CD4-positive, alpha-beta T cell treated with Interleukin-21 for 1 hour (primary cell): ENCODE measurements around the gene C4orf33.

ENCODE experiments used
- DNase-seq: peaks from one replicate; pipeline ENCODE4 v3.0.0-alpha.2; 2020

Gene C4orf33

DNA sequence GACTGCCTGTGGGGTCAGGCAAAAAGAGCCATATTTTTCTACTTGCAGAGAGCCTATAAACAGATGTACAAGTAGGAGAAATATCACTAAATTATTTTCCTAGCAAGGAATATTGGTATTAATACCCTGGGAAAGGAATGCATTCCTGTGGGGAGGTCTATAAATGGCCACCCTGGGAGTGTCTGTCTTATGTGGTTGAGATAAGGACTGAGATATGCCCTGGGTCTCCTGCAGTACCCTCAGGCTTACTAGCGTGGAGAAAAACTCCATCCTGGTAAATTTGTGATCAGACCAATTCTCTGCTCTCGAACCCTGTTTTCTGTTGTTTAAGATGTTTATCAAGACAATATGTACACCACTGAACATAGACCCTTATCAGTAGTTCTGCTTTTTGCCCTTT, 35.4 kb downstream of the C4orf33 start:
- no peak for DNase-seq

DNA sequence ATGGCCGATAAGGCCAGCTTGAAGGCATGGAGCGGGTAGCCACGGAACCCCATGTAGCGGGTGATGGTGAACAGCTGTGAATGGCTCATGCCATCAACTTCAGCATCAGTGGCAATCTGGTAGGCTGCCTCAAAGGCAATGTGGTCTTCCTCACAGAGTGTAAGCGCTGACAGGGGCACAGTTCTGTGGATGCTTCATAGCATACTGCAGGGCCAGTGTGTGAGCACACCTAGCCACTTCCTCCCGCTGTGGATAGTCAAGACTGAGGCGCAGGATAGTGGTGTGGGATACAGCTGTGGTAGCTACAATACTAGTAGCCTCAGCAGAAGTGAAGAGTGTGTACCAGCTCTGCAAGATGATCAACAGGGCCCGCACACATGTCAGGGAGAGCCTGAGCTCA, 40.5 kb downstream of the C4orf33 start:
- DNase-seq = no peak

DNA sequence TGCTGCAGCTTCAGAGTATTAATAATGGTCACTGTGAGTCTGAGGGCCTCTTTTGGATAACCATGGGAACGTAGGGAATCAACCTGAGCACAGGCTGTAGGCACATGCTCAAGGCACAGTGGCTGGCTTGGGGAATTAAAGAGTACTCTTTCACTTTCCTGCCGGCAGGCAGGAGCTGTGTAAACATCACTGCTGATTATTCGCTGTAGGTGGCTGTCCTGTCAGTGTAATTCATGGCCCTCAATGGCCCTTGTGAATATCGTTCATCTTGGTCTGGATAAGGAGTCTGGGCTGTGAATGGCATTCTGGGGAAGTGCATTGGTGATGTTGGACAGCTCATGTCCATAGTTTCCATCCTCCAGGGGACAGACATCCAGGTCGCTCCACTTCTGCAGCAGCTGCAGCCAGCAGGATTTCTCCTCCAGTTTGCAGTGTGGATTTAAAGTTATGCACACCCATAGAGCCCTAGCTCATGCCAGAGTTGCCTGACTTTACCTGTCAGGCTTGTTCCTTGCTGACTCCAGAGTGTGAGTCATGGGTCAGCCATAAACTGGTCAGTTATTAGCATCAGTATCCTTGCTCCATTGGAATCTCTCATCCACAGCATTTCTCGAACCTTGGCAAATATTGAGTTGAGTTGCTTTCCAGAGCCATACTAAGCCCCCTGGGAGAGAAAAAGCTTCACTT, 43.0 kb downstream of the C4orf33 start:
- DNase-seq = no peak

DNA sequence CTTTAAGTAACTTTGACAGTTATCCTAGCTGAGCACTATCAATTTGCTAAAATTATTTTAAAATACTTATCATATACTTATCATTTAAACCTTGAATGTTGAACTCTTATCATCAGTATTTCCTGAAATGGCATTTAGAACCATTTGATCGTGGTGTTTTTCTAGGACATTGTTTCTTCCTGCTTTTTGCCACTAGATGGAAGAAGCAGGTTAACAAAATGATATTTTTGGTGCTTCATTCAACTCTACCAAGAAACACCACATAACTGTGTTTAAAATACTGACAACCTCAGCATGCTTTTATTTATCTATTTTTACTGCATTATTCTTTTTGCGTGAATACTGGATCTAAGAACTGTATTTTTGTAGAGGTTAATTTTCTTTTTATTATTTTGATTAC, 44.6 kb downstream of the C4orf33 start:
- no peak for DNase-seq

DNA sequence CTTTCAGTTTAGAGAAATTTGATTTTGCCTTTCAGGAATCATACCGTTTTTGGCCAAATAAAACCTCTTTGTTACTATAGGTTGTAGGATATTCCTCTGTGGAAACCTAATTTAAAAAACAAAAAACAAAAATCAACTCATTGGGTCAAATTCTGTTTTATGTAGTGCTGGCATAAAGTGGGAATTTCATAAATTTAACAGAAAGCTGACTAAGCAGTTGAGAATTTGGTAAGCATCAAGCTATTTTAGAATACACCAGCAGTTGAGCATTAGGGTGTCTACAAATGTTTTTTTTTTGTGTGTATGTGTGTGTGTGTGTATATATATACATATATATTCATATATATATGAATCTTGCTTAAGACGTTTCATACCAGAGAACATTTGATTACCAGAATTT, 47.4 kb downstream of the C4orf33 start:
- no peak for DNase-seq

DNA sequence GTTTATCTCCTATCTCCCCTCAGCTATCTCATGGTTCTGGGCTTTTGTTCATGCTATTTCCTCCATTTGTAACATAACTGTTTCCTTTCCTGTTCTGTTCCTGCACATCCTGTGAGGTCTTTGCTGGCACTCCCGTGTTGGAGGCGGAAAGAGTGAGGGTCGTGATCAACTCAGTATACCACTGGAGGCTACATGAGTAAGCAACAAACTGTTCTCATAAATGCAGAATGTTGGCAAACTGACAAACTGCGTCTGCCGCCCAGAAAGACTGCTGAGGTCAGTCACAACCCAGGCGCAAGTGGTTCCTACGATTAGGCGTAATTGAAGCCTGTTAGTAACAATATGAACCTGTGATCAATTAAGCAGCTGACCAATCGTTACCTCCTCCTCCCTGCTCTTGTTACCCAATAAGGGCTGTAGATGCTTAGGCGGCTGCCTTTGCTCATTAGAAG, 48.8 kb downstream of the C4orf33 start:
- no peak for DNase-seq

DNA sequence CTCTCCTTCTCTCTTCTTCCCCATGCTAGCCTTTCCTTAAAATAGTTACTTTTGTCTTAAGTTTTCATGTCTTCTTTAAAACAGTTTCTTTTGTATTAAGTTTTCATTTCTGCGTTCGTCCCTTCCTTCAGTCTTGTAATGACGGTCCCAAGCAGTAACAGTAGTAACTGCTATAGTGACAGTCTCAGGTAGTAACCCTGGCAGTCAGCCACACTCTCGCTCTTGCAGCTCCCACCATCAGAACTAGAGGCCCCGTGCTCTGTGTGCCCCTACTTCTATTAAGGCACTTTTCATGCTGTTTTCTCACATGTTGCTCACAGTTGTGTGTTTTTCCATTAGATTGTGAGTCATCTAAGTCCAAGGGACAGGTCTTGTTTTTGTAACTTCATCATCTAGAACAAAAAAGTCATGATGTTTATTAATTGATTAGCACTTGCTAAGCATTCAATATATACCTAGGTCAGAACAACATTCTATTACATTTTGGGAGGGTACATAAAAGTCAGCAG, 49.3 kb downstream of the C4orf33 start:
- DNase-seq = no peak

DNA sequence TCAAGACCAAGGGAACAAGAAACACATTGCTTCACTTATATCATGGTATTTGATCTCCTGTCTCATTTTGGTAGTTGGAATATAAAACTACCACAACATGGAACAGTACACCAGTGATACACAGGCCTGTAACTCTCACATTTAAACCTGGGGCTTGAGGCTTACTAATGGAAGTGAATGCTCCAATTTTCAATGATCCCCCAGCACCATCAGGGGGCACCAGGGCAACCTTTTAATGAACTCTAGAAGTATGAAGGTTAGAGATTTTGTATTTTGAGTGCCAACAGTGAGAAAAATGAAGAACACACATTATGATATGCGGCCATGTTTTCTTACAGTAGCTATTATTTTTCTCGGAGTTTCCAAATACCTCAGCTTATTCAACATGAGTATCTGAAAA, 50.7 kb downstream of the C4orf33 start:
- DNase-seq = no peak

DNA sequence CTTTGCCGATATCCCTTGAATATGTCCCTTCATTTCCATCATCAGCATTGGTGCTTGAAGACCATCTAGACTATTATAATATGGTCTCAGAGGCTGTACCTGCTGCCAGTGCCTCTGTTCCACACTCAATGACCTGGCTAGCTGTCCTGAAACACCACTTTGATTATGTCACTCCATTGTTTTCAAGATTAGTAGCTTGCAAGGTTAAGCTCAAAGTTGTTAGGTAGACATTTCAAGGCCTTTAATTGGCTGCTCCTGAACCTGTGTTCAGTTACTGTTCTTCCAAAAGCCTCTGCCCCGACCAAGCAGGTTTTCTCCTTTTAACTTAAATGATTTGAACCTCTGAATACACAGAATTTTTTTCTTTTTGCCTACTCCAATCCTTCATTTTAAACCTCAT, 52.9 kb downstream of the C4orf33 start:
- no peak for DNase-seq

DNA sequence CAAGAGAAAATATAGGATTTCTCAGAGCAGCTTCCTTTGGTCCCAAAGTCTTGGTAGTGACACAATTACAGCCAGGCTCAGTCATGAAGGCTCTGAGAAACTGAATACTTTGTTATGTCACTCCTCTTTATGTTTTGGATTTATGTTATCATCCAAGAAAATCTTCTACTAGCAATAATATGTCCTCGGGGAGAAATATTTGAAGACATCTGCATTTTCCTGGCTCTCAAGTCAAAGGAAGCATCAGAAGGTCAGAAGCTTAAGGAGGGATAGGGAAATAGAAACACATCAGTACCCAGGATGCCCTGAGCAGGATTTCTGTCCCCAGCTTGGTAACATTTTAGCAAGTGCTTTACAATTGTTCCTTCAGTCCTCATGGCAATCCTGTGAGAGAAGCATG, 54.0 kb downstream of the C4orf33 start:
- DNase-seq = no peak

DNA sequence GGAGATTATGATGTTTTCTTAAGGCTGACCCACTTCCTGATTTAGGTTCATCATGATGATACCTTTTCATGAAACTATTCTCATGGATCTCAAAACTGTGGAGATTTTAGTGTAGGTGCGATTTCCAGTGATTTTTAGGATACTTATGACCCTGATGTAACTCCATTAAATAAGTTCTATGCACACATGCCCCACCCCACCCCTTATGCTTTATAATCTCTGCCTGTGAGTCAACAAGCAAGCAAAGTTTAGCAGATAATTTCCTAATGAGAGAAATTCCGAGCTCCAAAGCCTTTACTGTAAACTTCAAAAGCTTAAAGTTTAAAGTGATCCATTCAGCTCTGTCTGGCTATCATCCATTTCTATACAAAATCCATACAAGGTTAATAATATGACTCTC, 56.4 kb downstream of the C4orf33 start:
- no peak for DNase-seq

DNA sequence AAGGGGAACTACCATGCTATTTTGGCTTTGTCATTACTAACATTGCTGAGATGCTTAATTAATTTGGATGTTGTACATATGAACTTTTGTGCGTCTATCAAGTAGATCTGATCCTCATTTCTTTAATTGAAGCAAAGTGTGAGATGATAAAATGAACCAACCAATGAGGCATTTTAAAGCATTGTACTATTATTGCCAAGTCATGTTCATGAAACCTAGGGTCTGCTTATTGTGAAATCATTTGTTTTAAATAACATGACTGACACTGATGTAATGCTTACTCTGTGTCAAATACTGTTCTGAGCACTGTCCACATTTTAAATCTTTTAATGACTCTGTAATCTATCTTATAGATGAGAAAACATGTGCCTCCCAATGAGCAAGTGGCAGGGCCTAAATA, 57.7 kb downstream of the C4orf33 start:
- DNase-seq = no peak

DNA sequence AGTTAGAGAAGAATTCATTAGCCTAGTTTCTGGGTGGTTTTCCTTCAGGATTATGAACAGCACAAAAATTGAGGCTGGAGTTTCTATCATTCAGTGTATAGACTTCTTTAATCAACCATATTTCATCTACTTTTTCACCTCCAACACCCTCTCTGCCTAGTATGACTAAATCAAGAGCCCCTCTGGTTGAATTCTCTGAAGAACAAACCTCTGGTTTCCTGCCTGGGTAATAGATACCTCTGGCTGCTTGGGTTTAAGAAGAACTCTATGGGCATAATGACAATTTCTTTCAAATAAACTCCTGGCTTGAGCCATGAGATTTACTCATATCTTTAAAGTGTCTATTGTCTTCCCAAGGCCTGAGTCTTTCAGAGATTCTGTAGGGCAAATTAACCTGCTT, 66.5 kb downstream of the C4orf33 start:
- DNase-seq = no peak

DNA sequence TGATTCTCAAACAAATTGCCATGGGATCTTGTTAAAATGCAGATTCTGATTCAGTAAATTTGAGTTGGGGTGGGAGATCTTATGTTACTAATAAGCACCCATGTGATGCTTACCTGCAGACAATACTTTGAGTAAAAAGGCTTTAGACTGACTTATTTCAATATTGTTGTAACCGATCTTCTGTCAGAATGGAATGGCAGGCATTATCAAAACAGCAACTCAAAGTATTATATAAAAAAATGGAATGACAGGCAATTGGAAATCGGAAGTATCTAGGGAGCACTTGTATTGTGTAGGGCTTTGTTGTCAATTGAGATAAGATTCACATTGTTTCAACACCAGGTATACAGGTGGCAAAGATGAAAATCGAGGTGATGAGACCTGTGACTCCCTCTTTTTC, 67.5 kb downstream of the C4orf33 start:
- DNase-seq = no peak

DNA sequence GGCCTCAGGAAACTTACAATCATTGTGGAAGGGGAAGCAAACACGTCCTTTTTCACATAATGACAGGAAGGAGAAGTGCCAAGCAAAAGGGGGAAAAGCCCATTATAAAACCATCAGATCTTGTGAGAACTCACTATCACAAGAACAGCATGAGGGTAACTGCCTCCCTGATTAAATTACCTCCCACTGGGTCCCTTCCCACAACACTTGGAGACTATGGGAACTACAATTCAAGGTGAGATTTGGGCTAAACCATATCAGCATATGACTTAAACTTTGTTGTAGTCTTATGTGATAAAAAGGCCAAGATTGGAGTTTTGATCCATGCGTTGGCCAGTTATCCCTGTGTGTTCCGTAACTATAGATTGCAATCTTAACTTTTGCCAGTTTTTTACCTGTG, 68.3 kb downstream of the C4orf33 start:
- no peak for DNase-seq
